HG03520 (cell line): ENCODE data around the gene USP35.
"Not testable (repeated sequence)": the region's sequence is repeated elsewhere in the genome, so short reads cannot be mapped to it uniquely, and the experiment has no call there.

Experiments
- ATAC-seq: cut with Tn5 transposase; IDR thresholded peaks from one replicate; pipeline ENCODE4 v1.9.1; 2021; ENCODE audit warnings: mild to moderate bottlenecking, moderate library complexity; ENCODE audit not compliant: unreplicated experiment

The USP35 gene

DNA sequence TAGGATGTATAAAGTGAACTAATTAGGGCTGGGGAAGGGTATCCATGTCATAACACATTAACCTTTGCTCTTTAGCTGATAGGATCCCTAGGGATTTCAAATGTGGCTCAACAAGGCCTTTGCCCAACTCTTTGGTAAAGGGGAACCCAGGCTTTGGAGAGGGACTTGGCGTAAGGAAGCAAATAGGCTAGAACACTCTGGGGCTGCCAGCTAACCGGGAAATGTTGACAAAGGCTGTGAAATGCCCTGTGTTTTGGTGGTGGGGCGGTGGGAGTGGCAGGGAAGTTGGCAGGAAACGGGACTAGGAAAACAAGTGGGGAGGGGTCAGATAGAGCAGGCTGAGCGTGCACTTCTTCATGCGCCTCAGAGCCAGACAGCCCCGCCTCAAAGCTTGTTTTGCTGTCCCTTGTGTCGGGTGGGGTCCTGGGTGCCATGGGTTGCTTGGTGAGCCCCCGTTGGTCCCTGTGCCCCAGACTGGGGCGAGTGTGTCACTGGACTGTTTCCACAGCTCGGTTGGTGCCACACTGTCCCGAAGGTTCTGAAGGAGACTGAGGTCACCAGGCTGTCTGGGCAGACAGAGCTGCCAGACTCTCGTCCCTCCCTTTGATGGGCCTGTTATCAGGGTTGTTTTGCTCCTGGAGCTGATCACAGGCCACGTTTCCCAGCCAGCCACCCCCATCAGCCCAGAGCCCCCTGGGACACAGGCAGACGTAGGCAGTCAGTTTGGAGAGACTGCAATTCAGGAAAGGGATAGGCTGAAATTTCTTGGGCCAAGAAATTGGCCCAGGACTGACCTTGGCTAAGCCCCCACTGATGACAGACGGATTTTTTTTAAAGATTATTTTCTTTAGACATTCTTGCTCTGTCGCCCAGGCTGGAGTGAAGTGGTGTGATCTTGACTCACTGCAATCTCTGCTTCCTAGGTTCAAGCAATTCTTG lies 19.9 kb upstream of the USP35 start:
- no peak for ATAC-seq

DNA sequence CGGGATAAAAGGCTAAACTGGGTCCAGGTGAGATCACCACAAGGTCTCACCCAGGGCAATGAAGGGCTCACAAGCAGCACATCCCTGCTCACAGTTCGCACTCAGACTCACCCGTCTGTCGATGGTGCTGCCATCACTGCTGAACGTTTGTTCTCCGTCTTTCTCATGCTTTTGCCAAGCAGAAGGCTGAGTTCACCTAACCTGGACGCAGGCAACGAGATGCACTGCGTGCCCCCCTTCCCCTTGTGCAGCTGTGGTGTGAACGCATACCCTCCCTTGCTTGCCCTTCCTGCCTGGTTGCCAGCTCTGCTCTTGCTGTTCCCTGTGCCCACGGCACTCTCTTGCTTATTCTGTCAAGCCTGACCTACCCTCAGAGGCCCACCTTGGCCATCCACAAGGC lies 18.3 kb upstream of the USP35 start:
- no peak for ATAC-seq

DNA sequence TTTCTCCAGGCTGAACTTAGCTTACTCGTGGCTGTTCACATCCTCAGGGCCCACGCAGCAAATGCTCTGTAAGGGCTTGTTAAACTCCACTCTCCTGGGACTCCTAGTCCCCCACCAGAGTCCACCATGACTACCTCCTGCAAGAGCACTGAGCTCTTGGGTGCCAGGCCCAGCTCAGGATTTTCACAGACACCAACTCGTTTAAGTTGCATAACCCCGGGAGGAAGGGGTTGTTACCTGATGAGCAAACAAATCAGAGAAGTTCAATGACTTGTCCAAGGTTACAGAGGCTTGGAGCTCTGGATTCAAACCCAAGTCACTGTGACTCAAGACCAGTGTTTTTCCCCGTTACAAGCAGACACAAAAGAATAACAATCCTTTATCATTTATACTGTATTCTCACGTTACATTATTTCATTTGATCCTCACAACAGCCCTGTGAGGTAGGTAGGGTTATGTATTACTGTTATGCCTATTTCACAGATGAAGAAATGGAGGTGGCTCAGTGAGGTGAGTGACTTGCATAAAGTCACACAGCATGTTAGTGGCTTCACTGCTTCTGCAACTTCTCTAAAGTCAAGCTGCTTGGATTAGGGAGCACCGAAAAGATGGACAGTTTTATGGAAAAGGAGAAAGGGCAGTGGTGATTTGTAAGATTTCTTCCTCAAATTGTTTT lies 17.7 kb upstream of the USP35 start:
- no peak for ATAC-seq

DNA sequence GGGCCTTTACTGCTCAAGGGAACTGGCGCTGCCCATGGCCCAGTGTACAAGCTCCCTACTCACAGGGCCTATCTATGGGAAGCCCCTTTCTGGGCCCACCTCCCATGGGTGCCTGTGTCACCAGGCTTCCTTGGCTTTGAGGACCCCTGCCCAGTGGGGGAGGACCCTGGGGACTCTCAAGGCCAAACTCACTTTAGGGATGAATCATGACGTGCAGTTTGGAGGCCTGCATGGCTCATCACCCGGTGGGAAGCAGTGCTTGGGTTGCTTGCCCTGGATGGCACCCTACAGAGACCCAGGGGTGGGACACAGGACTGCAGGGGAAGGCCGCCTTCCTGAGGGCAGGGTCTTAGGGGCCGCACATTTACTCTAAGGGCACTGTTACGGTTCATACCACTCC lies 16.8 kb upstream of the USP35 start:
- no peak for ATAC-seq

DNA sequence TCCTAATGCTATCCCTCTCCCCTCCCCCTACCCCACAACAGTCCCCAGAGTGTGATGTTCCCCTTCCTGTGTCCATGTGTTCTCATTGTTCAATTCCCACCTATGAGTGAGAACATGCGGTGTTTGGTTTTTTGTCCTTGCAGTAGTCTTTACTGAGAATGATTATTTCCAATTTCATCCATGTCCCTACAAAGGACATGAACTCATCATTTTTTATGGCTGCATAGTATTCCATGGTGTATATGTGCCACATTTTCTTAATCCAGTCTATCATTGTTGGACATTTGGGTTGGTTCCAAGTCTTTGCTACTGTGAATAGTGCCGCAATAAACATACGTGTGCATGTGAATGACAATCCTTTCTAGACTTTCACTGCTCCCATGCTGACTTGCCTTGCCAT lies 12.9 kb upstream of the USP35 start:
- not testable (repeated sequence) for ATAC-seq

DNA sequence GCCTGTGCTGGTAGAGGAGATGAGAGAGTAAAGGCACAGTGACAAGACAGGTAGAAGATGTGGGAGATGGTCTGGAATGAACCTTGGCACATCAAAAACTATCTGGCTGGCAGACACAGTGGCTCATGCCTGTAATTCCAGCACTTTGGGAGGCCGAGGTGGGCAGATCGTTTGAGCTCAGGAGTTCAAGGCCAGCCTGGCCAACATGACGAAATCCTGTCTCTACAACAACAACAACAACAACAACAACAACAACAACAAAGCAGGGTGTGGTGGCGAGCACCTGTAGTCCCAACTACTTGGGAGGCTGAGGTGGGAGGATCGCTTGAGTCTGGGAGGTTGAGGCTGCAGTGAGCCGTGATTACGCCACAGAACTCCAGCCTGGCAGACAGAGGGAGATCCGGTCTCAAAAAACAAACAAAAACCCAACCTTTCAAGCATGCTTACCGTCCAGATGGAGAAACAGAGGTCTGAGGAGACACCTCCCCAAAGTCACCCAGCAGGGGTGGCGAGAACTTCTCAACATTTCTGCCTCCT lies 12.0 kb upstream of the USP35 start:
- ATAC-seq, result no peak

DNA sequence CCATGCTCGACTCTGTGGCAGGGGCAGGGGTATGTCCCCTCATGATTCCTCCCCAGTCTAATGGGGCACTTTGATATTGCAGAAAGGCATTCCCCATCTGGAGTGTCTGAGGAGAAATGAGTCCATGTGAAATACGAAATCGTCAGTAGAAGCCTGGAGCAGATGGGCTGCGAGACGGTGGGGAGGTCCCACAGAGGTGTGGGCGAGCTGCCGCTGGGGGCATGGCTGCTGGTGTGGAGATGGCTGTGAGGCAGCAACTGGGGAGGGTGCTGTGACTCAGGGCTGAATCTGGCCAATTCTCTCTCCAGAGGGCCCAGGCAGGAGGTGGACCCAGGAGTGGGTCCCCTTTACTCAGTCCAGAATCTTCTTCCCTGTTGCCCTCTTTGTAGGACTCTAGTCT lies 11.5 kb upstream of the USP35 start:
- no peak for ATAC-seq

DNA sequence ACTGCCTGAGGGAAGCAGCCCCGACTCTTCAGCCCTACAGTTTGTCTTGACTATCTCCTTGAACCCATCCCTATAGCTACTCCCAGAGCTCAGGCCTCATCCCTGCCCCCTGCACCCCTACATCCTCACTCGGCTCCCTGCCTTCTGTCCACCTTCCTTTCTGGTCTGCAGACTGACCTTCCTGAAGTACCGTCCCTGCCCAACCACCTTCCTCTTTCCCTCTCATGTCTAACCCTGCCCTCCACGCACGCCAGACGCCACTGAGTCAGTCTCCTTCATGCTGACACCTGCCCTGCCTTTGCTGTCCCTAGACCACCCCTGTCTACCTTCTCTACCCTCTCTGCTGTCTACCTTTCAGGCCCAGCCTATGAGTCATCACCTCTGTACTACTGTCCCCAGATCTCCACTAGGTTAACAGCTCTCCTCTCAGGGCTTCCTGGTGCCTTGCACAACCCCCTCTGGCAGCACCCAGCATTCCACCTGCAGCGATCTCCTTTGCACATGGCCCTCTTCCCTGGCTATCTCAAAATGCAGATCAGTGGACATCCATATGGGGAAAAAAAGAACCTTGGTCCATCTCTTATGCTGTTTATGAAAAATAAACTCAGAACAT lies 9.2 kb upstream of the USP35 start:
- ATAC-seq, result no peak

DNA sequence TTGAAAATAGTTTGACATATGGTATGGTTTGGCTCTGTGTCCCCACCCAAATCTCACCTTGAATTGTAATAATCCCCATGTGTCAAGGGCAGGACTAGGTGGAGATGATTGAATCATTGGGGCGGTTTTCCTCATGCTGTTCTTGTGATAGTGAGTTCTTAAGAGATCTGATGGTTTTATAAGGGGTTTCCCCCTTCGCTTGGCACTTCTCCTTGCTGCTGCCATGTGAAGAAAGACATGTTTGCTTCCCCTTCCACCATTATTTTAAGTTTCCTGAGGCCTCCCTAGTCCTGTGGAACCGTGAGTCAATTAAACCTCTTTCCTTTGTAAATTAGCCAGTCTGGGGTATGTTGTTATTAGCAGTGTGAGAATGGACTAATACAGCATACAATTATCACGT lies 8.0 kb upstream of the USP35 start:
- ATAC-seq, result no peak

DNA sequence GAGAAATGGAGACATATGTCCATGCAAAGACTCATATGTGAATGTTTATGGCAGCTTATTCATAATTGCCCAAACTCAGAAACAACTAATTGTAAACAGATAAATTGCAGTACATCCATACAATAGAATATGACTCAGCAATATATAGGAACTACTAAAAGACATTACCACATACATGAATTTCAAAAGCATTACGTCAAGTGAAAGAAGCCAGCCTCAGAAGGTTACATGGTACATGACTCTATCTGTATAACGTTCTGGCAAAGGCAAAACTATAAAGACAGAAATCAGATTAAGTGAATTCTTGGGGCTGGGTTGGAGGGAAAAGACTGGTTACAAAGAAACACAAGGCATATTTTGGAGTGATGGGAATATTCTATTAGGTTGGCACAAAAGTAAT lies 7.5 kb upstream of the USP35 start:
- ATAC-seq, result no peak

DNA sequence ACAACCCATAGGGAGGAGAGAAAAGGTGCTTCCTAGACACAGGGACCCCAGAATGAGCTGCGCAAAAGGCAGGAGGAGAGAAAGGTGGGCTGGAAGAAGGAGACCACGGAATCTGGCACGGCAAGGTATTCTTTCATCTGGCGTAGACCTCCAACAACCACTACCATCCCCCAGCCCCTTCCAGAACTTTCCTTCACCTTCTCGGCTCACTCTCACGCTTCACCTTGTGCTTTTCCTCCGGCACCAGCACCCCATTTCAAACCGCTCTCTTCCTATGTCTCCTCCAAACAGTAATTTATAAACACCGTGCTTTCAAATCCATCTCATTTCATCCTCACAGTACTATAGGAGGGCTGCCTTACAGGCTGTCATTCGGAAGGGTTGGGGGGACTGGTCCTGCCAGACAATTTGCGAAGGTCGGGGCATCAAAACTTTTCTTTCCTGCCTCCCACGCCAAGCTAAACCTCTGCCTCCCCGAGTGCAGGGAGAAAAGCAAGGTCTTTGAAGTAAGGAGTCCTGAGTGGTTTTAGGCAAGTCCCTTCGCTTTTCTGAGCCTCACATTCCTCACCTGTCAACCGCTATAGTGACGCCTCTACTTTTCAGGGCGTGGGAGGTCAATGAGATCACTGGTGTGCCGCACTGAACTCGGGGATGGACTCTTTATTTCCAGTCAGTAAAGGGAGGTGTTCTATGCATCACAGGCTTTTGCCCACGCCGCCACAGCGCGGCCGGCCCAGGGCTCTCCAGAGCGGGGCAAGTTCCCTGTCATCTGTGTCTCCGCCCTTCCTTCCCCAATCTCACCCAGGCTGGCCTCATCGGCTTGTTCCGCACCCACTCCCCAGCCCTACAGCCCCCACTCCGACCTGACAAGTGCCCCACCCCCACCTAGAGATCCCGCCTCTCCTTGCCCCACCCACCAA lies 1.1 kb upstream of the USP35 start:
- peak; percentile 29 for ATAC-seq

DNA sequence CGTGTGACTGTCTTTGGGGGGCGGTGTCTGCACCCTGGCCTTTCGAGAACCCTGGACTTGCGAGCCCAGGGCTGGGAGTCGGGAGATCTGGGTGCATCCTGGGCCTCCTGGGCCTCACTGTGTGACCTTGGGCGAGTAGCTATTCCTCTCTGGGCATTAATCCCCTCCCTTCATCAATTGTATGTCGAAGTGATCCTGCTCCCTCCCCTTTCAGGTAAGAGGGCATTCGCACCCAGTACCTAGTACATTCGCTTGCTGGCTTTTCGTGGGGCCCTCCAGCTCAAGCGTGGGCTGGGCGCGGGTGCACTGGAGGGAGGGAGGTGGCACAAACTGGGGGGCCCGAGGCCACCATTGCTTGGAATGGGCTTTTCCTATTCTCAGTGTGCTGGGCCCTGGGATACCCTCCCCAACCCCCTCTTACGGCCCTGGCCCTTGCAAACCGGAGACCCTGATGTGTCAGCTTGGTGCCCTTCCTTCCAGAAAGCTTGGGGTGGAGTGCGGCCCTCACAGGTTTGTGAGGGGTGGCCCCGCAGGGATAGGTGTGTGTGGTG lies 530 bp downstream of the USP35 start:
- no peak for ATAC-seq

DNA sequence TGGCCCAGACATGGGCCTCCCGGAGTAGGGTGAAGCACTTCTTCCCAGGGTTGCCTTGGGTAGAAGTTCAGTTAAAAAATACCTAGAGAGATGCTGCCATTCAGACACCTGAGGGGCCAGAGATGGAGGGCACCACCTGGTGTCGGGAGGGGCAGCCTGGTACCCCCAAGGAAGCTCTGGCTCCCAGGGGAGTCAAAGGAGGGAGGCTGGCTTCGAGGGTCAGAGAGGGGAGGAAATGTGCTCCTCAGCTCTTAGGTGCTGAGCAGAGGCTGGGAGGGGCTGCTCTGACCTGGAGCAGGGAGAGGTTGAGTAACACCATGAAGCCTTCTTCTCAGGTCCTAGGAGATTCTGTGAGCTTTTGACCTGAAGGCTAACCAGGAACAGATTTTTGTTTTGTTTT lies 1.1 kb downstream of the USP35 start:
- no peak for ATAC-seq

DNA sequence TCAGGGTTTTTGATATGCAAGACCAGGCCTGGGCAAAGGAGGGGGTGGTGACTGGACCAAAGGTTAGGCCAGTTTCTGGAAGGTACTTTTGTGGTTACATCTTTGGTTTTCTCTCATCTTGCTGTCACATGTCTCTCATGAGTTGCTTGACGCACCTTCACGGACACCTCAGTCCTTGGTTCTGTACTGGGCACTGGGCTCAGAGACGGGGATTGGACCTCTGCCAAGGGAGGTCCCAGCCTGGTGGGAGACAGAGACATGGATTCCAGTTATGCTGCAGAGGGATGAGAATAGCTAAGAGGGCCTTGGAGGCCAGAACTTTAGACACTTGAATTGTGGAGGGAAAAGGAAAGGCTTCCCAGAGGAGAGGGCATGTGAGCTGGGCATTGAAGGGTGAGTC lies 1.7 kb downstream of the USP35 start:
- no peak for ATAC-seq

DNA sequence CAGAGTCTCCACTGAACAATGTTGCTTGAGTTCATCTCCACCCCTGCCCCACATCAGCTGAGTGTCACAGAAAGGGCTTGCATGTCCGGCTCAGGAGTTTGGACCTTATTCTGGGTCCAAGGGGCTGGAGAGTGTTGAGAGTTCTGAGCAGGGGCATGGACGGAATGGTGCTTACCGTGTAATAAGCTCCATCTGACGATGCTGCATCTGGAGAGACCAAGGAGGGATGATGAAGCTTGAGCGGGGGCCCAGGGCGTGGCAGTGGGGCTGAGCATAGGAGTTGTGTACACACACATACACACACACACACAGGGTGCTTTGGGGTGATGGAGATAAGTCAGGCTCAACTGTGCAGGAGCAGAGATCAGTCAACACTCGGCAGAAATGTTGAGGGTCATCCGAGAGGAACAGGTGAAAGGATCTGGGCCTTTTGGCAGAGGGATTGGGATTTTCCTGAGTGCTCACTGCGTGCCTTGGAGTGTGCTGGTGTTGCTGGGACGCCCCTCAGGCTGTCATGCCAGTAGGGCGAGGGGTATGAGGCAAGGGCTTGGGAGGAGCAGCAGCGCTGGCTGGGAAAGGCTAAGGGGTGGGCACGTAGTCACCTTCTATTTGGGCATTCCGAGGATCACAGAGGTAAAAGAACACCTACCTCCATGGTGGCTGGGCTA lies 2.3 kb downstream of the USP35 start:
- ATAC-seq, result no peak

DNA sequence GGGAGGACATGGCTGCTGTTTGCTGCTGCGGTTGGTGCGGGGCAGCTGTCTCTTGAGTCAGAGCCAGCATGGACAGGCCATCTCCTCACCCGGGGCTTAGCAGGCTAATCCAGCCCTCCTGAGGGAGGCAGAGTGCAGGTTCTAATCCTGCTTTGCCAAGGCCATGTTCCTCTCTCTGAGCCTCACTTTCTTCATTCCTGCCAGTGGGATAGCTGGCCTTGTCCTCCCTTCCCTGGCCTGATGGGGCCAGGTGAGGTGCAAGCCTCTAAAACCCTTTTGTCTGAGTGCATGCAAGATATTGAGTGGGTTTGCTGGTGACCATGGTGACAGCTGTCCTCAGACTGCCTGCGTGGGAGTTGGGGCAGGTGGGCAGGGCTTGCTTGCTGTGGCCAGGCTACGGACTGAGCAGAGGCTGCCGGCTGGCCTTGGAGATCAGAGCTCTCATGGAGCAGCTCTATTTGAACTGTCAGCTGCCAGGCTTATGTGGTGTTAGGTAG lies 3.6 kb downstream of the USP35 start:
- no peak for ATAC-seq

DNA sequence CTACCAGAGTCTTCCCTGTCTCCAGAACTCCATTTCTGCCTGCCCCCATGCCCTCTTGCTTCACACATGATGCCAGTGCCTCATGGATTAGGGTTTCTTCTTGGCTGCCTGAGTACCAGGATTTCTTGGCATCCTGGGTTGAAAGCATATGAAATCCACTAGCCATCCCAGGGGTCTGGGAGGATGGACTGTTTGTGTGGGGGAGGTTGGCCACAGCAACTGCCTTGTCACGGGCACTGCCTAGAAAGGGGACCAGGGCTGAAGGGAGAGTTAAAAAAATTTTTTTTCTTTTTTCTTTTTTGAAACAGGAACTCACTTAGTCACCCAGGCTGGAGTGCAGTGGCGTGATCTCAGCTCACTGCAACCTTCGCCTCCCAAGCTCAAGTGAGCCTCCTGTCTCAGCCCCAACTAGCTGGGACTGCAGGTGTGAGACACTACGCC lies 4.2 kb downstream of the USP35 start:
- no peak for ATAC-seq

DNA sequence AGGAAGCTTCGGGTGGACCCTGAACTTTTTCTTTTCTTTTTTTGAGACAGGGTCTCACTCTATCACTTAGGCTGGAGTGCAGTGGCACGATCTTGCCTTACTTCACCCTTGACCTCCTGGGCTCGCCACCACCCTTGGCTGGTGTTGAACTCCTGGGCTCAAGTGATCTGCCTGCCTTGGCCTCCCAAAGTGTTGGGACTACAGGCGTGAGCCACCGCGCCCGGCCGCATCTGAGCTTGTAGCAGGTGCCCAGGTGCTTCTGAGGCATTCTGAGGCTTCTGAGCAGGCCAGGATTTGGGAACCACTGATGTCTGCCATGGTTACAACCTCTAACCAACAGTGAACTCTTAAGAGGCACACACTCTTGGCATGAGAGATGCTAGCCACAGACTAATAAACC lies 5.1 kb downstream of the USP35 start:
- no peak for ATAC-seq

DNA sequence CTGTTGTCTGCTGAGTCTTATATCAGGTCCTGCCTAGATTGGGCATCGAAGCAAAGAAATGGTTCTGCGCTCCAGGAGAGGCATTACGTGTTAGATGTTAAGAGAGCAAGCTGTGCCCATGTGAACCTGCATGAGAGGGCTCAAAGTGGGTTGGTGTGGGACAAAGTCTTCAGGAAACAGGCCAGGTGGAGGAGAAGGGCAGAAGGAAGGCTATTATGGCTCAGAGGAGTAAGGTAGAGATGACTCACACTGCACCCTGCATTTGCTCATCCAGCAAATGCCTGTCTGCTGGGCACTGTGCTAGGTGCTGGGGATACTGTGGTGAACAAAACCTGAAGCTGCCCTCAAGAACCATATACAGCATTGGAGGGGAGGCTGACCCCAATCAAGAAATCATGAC lies 5.8 kb downstream of the USP35 start:
- no peak for ATAC-seq
